ENCODE measurements around the gene CCDC68.

The CCDC68 gene

DNA sequence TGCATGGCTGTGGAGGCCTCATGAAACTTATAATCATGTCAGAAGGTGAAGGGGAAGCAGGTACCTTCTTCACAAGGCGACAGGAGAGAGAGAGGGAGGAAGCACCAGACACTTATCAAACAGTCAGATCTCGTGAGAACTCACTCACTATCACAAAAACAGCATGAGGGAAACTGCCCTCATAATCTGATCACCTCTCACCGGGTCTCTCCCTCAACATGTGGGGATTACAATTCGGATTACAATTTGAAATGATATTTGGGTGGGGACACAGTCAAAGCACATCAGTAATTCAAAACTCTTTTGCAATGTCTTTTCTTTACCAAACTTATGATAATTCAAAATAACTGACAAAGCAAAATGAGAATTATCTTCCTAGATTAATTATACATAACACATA is 8.5 kb upstream of the CCDC68 start:
- TF ChIP-seq FOXP2 (optimal IDR thresholded peaks at IDR 0.05; ENCODE audit: borderline replicate concordance, extremely low read depth, extremely low read length, insufficient read depth) (no peak), POLR2AphosphoS5 (IDR thresholded peaks at IDR 0.05; ENCODE audit: low read depth, low read length) (no peak), SIN3A (IDR thresholded peaks at IDR 0.05; ENCODE audit: borderline replicate concordance, insufficient read depth, low read length) (no peak), TAF1 (IDR thresholded peaks at IDR 0.05; ENCODE audit: borderline replicate concordance, insufficient read depth, low read length) (no peak)
- TF ChIP-seq, protein P1, sequence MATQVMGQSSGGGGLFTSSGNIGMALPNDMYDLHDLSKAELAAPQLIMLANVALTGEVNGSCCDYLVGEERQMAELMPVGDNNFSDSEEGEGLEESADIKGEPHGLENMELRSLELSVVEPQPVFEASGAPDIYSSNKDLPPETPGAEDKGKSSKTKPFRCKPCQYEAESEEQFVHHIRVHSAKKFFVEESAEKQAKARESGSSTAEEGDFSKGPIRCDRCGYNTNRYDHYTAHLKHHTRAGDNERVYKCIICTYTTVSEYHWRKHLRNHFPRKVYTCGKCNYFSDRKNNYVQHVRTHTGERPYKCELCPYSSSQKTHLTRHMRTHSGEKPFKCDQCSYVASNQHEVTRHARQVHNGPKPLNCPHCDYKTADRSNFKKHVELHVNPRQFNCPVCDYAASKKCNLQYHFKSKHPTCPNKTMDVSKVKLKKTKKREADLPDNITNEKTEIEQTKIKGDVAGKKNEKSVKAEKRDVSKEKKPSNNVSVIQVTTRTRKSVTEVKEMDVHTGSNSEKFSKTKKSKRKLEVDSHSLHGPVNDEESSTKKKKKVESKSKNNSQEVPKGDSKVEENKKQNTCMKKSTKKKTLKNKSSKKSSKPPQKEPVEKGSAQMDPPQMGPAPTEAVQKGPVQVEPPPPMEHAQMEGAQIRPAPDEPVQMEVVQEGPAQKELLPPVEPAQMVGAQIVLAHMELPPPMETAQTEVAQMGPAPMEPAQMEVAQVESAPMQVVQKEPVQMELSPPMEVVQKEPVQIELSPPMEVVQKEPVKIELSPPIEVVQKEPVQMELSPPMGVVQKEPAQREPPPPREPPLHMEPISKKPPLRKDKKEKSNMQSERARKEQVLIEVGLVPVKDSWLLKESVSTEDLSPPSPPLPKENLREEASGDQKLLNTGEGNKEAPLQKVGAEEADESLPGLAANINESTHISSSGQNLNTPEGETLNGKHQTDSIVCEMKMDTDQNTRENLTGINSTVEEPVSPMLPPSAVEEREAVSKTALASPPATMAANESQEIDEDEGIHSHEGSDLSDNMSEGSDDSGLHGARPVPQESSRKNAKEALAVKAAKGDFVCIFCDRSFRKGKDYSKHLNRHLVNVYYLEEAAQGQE (IDR thresholded peaks at IDR 0.05; ENCODE audit: insufficient read depth in 1 of 2, low read depth in 2 of 2, low read length in 2 of 2) = no peak

DNA sequence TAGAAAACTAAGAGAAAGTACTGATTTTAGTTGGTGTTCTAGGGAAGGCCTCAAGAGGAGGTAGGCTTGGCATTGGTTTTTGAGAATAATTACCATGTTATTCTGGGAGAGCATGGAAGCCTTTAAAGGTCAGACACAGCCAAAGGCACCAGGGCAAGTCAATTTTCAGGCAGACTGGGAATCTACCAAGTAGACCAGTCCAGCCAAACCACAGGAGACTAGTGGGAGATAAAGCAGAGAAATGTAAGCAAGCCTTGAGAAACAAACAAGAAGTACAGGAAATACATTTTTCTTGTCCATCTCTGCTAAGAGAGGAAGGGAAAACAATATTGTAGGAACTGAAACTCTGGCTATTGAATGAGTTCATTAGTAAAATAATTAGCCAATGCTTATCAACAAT is 5.5 kb upstream of the CCDC68 start:
- no peak for TF ChIP-seq TAF1 (IDR thresholded peaks at IDR 0.05; ENCODE audit: borderline replicate concordance, insufficient read depth, low read length)
- TF ChIP-seq, protein P1 (IDR thresholded peaks at IDR 0.05; ENCODE audit: insufficient read depth in 1 of 2, low read depth in 2 of 2, low read length in 2 of 2) = no peak
- no peak for TF ChIP-seq FOXP2 (optimal IDR thresholded peaks at IDR 0.05; ENCODE audit: borderline replicate concordance, extremely low read depth, extremely low read length, insufficient read depth)
- TF ChIP-seq POLR2AphosphoS5 (IDR thresholded peaks at IDR 0.05; ENCODE audit: low read depth, low read length) = no peak
- TF ChIP-seq SIN3A (IDR thresholded peaks at IDR 0.05; ENCODE audit: borderline replicate concordance, insufficient read depth, low read length) = no peak

DNA sequence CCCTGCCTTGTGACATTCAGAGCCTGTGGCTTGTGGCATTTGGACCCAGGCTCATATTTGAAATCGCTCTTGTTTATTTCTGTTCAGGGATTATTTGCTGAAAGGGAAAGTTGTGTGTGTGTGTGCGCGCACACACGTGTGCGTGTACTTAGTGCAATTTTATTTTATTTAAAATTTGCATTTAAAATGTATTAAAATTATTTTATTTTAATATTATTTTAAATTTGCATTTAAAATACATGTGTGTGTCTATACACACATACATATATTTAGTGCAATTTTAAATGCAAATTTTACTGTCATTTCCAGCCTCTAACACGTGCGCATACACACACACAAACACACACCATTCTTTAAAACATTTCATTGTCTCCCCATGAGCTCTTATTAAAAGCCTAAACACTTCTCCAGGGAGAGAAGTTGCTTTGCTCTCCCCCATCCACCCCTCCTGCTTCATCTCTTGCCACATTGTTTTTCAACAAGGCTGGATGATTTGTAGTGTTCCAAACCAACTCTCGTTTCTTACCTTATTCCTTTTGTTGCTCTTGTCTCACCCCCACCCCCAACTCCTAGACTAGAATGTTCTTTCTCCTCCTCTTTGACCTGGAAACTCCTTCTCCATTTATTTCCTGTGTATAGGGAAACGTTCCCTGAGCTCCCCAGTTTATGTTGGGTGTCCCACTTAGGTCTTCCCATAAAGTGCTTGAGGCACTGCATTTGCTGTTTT is 3.8 kb upstream of the CCDC68 start:
- no peak for TF ChIP-seq POLR2AphosphoS5 (IDR thresholded peaks at IDR 0.05; ENCODE audit: low read depth, low read length)

DNA sequence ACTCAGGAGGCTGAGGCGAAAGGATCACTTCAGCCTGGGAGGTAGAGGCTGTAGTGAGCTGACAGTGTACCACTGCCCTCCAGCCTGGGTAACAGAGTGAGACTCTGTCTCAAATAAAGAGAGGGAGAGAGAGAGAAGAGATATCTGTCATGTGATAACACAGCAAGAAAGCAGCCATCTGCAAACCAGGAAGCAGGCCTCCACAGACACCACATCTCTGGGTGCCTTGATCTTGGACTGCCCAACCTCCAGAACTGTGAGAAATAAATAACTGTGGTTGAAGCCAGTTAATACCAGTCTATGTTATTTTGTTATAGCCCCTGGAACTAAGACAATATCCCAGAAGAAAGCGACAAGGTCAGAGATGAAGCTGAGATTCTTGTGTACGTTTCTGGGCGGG is 2.6 kb upstream of the CCDC68 start:
- TF ChIP-seq SIN3A (IDR thresholded peaks at IDR 0.05; ENCODE audit: borderline replicate concordance, insufficient read depth, low read length) (no peak), TAF1 (IDR thresholded peaks at IDR 0.05; ENCODE audit: borderline replicate concordance, insufficient read depth, low read length) (no peak), FOXP2 (optimal IDR thresholded peaks at IDR 0.05; ENCODE audit: borderline replicate concordance, extremely low read depth, extremely low read length, insufficient read depth) (no peak), POLR2AphosphoS5 (IDR thresholded peaks at IDR 0.05; ENCODE audit: low read depth, low read length) (no peak)
- TF ChIP-seq, protein P1 (IDR thresholded peaks at IDR 0.05; ENCODE audit: insufficient read depth in 1 of 2, low read depth in 2 of 2, low read length in 2 of 2) = no peak

DNA sequence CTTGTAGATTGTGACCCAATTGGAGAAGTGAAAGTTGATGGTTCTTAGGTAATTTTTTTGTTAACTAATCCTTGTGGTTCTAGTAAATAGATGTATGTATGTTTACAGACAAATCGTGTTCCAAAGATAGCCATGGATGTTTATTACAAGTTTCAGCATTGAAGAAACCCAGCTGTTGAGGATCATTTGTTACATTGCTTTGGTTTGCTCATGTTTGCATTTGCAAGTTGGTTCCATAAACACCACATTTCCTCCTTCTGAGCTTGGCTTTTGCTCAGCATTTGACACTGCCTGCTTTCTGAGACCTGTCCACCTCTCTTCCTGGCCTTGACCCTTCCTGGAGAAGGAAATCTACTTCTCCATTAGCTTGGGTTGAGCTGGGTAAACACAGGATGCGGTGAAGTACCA is 1.8 kb upstream of the CCDC68 start:
- TF ChIP-seq SIN3A (IDR thresholded peaks at IDR 0.05; ENCODE audit: borderline replicate concordance, insufficient read depth, low read length) = no peak

DNA sequence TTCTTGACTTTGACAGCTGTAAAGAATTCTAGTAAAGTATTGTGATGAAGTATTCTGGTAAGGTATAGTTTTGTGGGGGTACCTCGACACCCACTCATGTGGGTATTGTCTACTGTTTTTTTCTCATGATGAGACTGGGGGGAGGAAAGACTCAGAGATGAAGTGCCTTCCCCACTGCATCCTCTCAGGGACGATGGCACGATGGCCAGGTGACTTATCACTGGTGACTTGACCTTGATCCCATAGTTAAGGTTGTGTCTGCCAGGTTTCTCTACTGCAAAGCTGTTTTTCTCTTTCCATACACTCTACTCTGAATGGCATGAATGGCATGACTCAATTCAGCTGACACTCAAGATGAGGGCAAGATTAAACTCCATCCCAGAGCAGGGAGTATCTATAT is 936 bp upstream of the CCDC68 start:
- no peak for TF ChIP-seq SIN3A (IDR thresholded peaks at IDR 0.05; ENCODE audit: borderline replicate concordance, insufficient read depth, low read length)
- no peak for TF ChIP-seq TAF1 (IDR thresholded peaks at IDR 0.05; ENCODE audit: borderline replicate concordance, insufficient read depth, low read length)
- TF ChIP-seq POLR2AphosphoS5 (IDR thresholded peaks at IDR 0.05; ENCODE audit: low read depth, low read length) = no peak
- TF ChIP-seq FOXP2 (optimal IDR thresholded peaks at IDR 0.05; ENCODE audit: borderline replicate concordance, extremely low read depth, extremely low read length, insufficient read depth) = no peak
- TF ChIP-seq, protein P1 (IDR thresholded peaks at IDR 0.05; ENCODE audit: insufficient read depth in 1 of 2, low read depth in 2 of 2, low read length in 2 of 2) = no peak

Data from PFSK-1 (cell line).